MM.1S (cell line): ENCODE results near the gene ITCH.

Experiments used
- CTCF ChIP-seq: fragments of 300-600 bp; sonication (generic); IDR thresholded peaks from 2 replicates; pipeline ENCODE4 v1.5.1; 2016; ENCODE audit warnings: antibody characterized with exemption, low read length, mixed read lengths
- EZH2 ChIP-seq: fragments of 300-600 bp; sonication (generic); optimal IDR thresholded peaks from 2 replicates; pipeline ENCODE3; 2017; ENCODE audit warnings: low read depth, mild to moderate bottlenecking, antibody characterized with exemption, low read length, mixed read lengths

GRCh38 chr20:34458631-34459030, 95.6 kb downstream of the ITCH start:
- TF ChIP-seq CTCF: no peak
- no peak for TF ChIP-seq EZH2
